Measurements from ENCODE around the gene GPR52. TPM values are rescaled to one million over a fixed set of nuclear protein-coding genes. Genes with fewer than 3 reads are reported as not detected.

GPR52 gene
- total RNA-seq, 1 donor from 2014 or later = not detected

DNA sequence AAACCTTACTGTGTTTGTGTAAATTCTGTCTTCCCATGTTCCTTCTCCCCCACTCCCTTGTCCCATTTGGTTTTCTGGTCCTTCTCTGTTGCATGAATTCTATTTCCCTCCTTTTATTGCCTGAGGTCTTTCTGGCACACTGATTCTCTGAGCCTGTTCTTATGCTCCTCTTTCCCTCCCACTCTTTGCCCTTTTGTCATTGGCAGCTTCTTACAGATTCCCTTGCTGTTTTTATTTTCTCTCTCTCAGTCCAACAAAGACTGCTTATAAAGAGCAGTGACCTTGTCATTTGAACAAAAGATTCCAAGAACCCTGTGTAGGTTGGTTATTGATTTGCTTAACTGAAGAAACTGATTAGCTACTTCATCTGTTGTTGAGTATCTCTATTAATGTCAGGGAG, 49.7 kb downstream of the GPR52 start:
- H3K4me3 ChIP-seq (ENCODE audit: low read depth, low read length) = no peak overlapping the region
- H3K36me3 ChIP-seq (ENCODE audit: control insufficient read depth, insufficient read depth, low read length) = no peaks in the 10 kb centered on the region
- no peaks in the 10 kb centered on the region for H3K27me3 ChIP-seq (ENCODE audit: control insufficient read depth, insufficient read depth, low read length)
- no peak for DNase-seq (ENCODE audit: low read depth)
- TF ChIP-seq, protein P1, sequence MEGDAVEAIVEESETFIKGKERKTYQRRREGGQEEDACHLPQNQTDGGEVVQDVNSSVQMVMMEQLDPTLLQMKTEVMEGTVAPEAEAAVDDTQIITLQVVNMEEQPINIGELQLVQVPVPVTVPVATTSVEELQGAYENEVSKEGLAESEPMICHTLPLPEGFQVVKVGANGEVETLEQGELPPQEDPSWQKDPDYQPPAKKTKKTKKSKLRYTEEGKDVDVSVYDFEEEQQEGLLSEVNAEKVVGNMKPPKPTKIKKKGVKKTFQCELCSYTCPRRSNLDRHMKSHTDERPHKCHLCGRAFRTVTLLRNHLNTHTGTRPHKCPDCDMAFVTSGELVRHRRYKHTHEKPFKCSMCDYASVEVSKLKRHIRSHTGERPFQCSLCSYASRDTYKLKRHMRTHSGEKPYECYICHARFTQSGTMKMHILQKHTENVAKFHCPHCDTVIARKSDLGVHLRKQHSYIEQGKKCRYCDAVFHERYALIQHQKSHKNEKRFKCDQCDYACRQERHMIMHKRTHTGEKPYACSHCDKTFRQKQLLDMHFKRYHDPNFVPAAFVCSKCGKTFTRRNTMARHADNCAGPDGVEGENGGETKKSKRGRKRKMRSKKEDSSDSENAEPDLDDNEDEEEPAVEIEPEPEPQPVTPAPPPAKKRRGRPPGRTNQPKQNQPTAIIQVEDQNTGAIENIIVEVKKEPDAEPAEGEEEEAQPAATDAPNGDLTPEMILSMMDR (IDR thresholded peaks at IDR 0.05; ENCODE audit: insufficient read depth, low read length, poor library complexity, severe bottlenecking) = no peak

All from kidney epithelial cell (primary cell).